HEK293T (cell line): ENCODE results near the gene AADAC.

Source experiments
- ARNT ChIP-seq: fragments of 450-650 bp; IDR thresholded peaks from 2 replicates; pipeline ENCODE4 v1.6.1; 2017; ENCODE audit warnings: mild to moderate bottlenecking
- BHLHE40 ChIP-seq: fragments of 450-650 bp; IDR thresholded peaks from 2 replicates; pipeline ENCODE4 v1.6.1; 2016; ENCODE audit warnings: mild to moderate bottlenecking, moderate library complexity, borderline replicate concordance
- ELF4 ChIP-seq: fragments of 450-650 bp; IDR thresholded peaks from 2 replicates; pipeline ENCODE4 v1.6.1; 2017; ENCODE audit warnings: antibody characterized with exemption
- FOXA1 ChIP-seq: fragments of 450-650 bp; IDR thresholded peaks from 2 replicates; pipeline ENCODE4 v1.6.1; 2016; ENCODE audit warnings: mild to moderate bottlenecking
- FOXK2 ChIP-seq: fragments of 450-650 bp; IDR thresholded peaks from 2 replicates; pipeline ENCODE4 v1.6.1; 2016; ENCODE audit warnings: mild to moderate bottlenecking
- FOXM1 ChIP-seq: fragments of 450-650 bp; IDR thresholded peaks from 2 replicates; pipeline ENCODE4 v1.6.1; 2017; ENCODE audit warnings: mild to moderate bottlenecking, borderline replicate concordance
- HDGF ChIP-seq: fragments of 450-650 bp; IDR thresholded peaks from 2 replicates; pipeline ENCODE4 v1.6.1; 2017; ENCODE audit warnings: antibody characterized with exemption, borderline replicate concordance
- NFRKB ChIP-seq: fragments of 450-650 bp; IDR thresholded peaks from 2 replicates; pipeline ENCODE4 v1.6.1; 2016; ENCODE audit warnings: mild to moderate bottlenecking, moderate library complexity
- PKNOX1 ChIP-seq: fragments of 450-650 bp; IDR thresholded peaks from 2 replicates; pipeline ENCODE4 v1.6.1; 2016
- SP1 ChIP-seq: fragments of 450-650 bp; IDR thresholded peaks from 2 replicates; pipeline ENCODE4 v1.6.1; 2017
- SUZ12 ChIP-seq: fragments of 450-650 bp; IDR thresholded peaks from 2 replicates; pipeline ENCODE4 v1.6.1; 2016; ENCODE audit warnings: mild to moderate bottlenecking
- TARDBP ChIP-seq: fragments of 450-650 bp; IDR thresholded peaks from 2 replicates; pipeline ENCODE4 v1.6.1; 2016
- ZNF384 ChIP-seq: fragments of 450-650 bp; IDR thresholded peaks from 2 replicates; pipeline ENCODE4 v1.6.1; 2016

- TF ChIP-seq TARDBP, result no peak
- no peak for TF ChIP-seq SUZ12
- no peak for TF ChIP-seq FOXK2
- TF ChIP-seq FOXM1, result no peak
- no peak for TF ChIP-seq ELF4
- TF ChIP-seq NFRKB, result no peak
- no peak for TF ChIP-seq BHLHE40
- TF ChIP-seq FOXA1, result no peak
- TF ChIP-seq SP1, result no peak
- no peak for TF ChIP-seq ARNT
- TF ChIP-seq HDGF, result no peak
- TF ChIP-seq PKNOX1, result no peak
- TF ChIP-seq ZNF384, result no peak
Measured at GRCh38 chr3:151816091-151816604, 2.2 kb downstream of the AADAC start.
